ENCODE results near the gene DDIT4L.
"Not testable (repeated sequence)": the region's sequence is repeated elsewhere in the genome, so short reads cannot be mapped to it uniquely, and the experiment has no call there.

Gene DDIT4L

GRCh38 chr4:100147684-100148083 lies 42.6 kb downstream of the DDIT4L start:
- in situ Hi-C loops (cut with MboI; ENCODE audit: low sequenced_read_pairs, unreplicated experiment) = no loop called here
- no peak for DNase-seq (ENCODE audit: low spot score)
- no peak for TF ChIP-seq CTCF (IDR thresholded peaks at IDR 0.05; ENCODE audit: borderline replicate concordance, control extremely low read depth, extremely low read depth, insufficient read depth, missing control alignments)

- no peak for DNase-seq (ENCODE audit: low spot score)
- no peak for TF ChIP-seq CTCF (IDR thresholded peaks at IDR 0.05; ENCODE audit: borderline replicate concordance, control extremely low read depth, extremely low read depth, insufficient read depth, missing control alignments)
- in situ Hi-C loops (cut with MboI; ENCODE audit: low sequenced_read_pairs, unreplicated experiment) = no loop called here
Observed at GRCh38 chr4:100147198-100147597, 43.1 kb downstream of the DDIT4L start.

GRCh38 chr4:100146756-100147155 lies 43.5 kb downstream of the DDIT4L start:
- TF ChIP-seq CTCF (IDR thresholded peaks at IDR 0.05; ENCODE audit: borderline replicate concordance, control extremely low read depth, extremely low read depth, insufficient read depth, missing control alignments) = no peak
- in situ Hi-C loops (cut with MboI; ENCODE audit: low sequenced_read_pairs, unreplicated experiment) = no loop called here

GRCh38 chr4:100137320-100137719 lies 52.9 kb downstream of the DDIT4L start:
- in situ Hi-C loops (cut with MboI; ENCODE audit: low sequenced_read_pairs, unreplicated experiment); DNase-seq (ENCODE audit: low spot score): not testable (repeated sequence)

More at GRCh38 chr4:100146756-100147155, 43.5 kb downstream of the DDIT4L start:
- DNase-seq (ENCODE audit: low spot score) = no peak
